H1 (cell line): Measurements from ENCODE around the gene SEL1L2.

Experiments
- CTCF ChIP-seq, 3 experiments: IDR thresholded peaks; 1 replicate in 2 of 3; 2 replicates in 1 of 3; pipeline versions ENCODE4 v1.5.1 to v1.6.1; 2011; ENCODE audit warnings: low read length in 3 of 3, mild to moderate bottlenecking in 3 of 3, inconsistent platforms in 2 of 3, low read depth in 1 of 3, moderate library complexity in 1 of 3; ENCODE audit not compliant: insufficient read depth in 1 of 3; ENCODE audit errors: control extremely low read depth in 1 of 3
- JUN ChIP-seq: IDR thresholded peaks from 2 replicates; pipeline ENCODE4 v1.6.1; 2011; ENCODE audit warnings: low read depth, mild to moderate bottlenecking, improper control_type of control experiment, low read length
- KDM4A ChIP-seq: IDR thresholded peaks from one replicate; pipeline ENCODE4 v1.7.1; 2012; ENCODE audit warnings: low read depth, mild to moderate bottlenecking, moderate library complexity, low read length, inconsistent platforms; ENCODE audit not compliant: severe bottlenecking
- POLR2A ChIP-seq, 2 experiments: IDR thresholded peaks; 1 replicate in 1 of 2; 2 replicates in 1 of 2; pipeline ENCODE4 v1.6.1; 2011; ENCODE audit warnings: low read depth in 2 of 2, low read length in 2 of 2, mild to moderate bottlenecking in 2 of 2; ENCODE audit errors: control extremely low read depth in 1 of 2
- RAD21 ChIP-seq, 2 experiments: IDR thresholded peaks in 1 of 2; conservative IDR thresholded peaks in 1 of 2; 2 replicates each; pipeline ENCODE4 v1.6.1; 2011; ENCODE audit warnings: low read depth in 2 of 2, low read length in 2 of 2, improper control_type of control experiment in 1 of 2, inconsistent platforms in 1 of 2, mild to moderate bottlenecking in 1 of 2, moderate library complexity in 1 of 2
- TAF1 ChIP-seq: IDR thresholded peaks from 2 replicates; pipeline ENCODE4 v1.6.1; 2011; ENCODE audit warnings: mild to moderate bottlenecking, low read depth, low read length

GRCh38 chr20:13904766-13905165, 85.6 kb downstream of the SEL1L2 start:
- no peak for TF ChIP-seq POLR2A (IDR thresholded peaks at IDR 0.05; ENCODE audit: control extremely low read depth in 1 of 2, low read depth in 2 of 2, low read length in 2 of 2)
- no peak for TF ChIP-seq KDM4A
- no peak for TF ChIP-seq CTCF (IDR thresholded peaks at IDR 0.05; ENCODE audit: control extremely low read depth in 1 of 3, insufficient read depth in 1 of 3, low read depth in 1 of 3, low read length in 3 of 3)
- TF ChIP-seq RAD21 (IDR thresholded peaks at IDR 0.05 in 1 of 2, conservative IDR thresholded peaks at IDR 0.05 in 1 of 2; ENCODE audit: low read depth in 2 of 2, low read length in 2 of 2), result no peak
- TF ChIP-seq JUN, result no peak
- TF ChIP-seq TAF1, result no peak
